GM12801 (cell line): Measurements from ENCODE around the gene TAPBPL.

Source experiments
- TF ChIP-seq, protein P1 (sequence below): IDR thresholded peaks from one replicate; pipeline ENCODE4 v1.5.1; 2011; ENCODE audit warnings: control low read depth; ENCODE audit not compliant: insufficient read length; ENCODE audit errors: extremely low read depth

The TAPBPL gene

DNA sequence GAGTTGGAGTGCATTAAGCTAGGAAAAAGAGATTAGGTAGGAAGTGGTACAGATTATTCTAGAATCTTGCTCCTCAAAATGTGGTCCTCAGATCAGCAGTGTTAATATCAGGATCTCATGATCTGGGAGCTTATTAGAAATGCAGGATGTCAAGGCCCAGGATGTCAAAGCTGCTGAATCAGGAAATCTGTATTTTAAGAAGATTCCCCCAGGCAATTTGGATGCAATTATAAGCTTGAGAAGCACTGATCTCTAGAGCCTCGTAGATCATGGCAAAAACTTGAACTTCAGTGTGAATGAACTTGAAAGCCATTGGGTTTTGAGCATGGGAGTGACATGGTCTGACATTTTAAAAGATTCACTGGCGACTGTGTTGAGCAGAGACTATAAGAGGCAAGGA, 48.6 kb downstream of the TAPBPL start:
- TF ChIP-seq, protein P1, sequence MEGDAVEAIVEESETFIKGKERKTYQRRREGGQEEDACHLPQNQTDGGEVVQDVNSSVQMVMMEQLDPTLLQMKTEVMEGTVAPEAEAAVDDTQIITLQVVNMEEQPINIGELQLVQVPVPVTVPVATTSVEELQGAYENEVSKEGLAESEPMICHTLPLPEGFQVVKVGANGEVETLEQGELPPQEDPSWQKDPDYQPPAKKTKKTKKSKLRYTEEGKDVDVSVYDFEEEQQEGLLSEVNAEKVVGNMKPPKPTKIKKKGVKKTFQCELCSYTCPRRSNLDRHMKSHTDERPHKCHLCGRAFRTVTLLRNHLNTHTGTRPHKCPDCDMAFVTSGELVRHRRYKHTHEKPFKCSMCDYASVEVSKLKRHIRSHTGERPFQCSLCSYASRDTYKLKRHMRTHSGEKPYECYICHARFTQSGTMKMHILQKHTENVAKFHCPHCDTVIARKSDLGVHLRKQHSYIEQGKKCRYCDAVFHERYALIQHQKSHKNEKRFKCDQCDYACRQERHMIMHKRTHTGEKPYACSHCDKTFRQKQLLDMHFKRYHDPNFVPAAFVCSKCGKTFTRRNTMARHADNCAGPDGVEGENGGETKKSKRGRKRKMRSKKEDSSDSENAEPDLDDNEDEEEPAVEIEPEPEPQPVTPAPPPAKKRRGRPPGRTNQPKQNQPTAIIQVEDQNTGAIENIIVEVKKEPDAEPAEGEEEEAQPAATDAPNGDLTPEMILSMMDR, result no peak

DNA sequence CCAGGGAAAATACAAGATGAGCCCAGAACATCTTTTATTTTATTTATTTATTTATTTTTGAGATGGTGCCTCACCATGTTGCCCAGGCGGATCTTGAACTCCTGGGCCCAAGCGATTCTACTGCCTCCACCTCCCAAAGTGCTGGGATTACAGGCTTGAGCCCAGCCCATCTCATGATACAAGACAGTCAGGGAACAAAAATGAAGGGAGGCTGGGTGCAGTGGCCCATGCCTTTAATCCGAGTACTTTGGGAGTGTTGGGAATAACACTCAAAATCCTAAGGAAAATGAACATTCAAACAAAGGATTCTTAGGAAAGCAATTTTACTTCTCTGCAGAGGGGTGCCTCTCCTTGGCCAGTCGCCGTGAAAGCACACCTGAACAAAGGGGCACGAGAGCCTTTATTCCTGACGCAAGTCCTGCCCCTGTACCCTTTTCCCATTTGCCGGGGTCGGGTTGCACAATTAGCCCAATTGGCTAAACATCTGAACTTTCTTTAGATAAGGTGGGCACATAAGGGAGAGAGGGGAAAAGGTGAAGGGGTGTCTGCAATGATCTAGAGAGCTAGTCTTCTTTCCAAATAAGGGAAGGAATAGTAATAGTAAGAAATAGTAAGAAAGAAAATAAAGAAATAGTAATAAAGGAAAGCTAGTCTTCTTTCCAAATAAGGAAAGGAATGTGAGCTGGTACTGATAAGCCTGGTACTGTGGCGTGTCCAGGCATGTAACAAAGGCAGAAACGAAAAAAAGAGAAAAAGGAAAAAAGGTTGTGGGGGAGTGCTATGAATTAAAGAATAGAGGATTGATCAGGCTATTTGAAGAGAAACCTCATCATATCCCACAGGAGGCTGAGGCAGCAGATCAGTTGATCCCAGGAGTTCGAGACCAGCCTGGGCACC, 55.5 kb downstream of the TAPBPL start:
- TF ChIP-seq, protein P1, result no peak

DNA sequence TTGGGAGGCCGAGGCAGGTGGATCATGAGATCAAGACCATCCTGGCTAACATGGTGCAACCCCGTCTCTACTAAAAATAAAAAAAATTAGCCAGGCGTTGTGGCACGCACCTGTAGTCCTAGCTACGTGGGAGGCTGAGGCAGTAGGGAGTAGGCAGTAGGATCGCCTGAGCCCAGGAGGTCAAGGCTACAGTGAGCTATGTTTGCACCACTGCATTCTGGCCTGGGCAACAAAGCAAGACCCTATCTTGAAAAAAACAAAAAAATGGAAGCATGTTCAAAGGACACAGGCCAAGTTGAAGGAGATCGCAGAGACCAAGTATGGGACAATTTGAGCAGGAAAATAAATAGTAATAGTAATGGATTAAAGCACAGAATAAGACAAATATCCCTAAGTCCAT, 56.2 kb downstream of the TAPBPL start:
- TF ChIP-seq, protein P1, result no peak
